AG04449 (cell line): ENCODE results near the gene MAG.

ENCODE experiments used
- CTCF ChIA-PET: fragments of 350-600 bp; formaldehyde crosslinking; extraction: SDS; loops from one replicate; lab custom pipeline; 2021; ENCODE audit warnings: antibody characterized with exemption; lab: Yijun Ruan, JAX
- POLR2A ChIA-PET: fragments of 400-600, 350-600 bp; formaldehyde crosslinking; extraction: SDS; loops from one replicate; lab custom pipeline; 2020; ENCODE audit warnings: antibody characterized with exemption, inconsistent platforms; lab: Yijun Ruan, JAX
- DNase-seq: peaks from one replicate; pipeline ENCODE4 v3.0.0-alpha.2; 2010; ENCODE audit warnings: low read depth, low spot score
- H3K4me3 ChIP-seq: 2 replicates; pipeline ENCODE4 v1.5.1; 2011; ENCODE audit warnings: low read depth, mild to moderate bottlenecking, control low read depth, low read length
- TF ChIP-seq, protein P1 (sequence below): IDR thresholded peaks from one replicate; pipeline ENCODE4 v1.5.1; 2011; ENCODE audit warnings: mild to moderate bottlenecking, moderate library complexity, low read length, control low read depth, inconsistent platforms; ENCODE audit not compliant: insufficient read depth; ENCODE audit errors: missing control alignments

Gene MAG

DNA sequence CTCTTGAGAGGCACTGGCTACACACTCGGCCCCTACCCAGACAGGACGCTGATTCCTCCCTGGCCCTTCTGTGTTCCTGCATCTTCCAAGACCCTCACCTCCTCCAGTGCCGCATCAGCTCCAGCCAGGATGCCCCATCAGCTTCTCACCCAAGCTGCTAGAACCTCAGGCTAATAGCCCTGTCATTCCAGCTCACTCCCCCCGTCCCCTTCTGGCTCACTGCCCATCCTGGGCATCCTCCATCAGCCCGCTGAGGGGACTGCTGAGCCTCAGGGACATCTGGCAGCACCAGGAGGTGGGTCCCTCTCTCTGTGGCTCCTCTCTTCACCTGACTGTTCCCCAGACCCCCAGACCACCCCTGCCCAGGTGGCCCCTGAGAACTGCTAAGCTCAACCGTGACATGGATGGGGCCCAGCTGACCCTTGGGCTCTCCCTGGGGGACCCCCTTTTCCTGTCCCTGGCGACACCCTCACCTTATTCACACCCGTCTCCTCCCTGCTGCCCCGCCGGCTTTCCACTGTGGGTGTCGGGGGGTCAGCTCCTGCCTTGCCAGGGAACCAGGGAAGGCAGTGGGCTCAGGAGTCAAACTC, 71.1 kb downstream of the MAG start:
- TF ChIP-seq, protein P1, sequence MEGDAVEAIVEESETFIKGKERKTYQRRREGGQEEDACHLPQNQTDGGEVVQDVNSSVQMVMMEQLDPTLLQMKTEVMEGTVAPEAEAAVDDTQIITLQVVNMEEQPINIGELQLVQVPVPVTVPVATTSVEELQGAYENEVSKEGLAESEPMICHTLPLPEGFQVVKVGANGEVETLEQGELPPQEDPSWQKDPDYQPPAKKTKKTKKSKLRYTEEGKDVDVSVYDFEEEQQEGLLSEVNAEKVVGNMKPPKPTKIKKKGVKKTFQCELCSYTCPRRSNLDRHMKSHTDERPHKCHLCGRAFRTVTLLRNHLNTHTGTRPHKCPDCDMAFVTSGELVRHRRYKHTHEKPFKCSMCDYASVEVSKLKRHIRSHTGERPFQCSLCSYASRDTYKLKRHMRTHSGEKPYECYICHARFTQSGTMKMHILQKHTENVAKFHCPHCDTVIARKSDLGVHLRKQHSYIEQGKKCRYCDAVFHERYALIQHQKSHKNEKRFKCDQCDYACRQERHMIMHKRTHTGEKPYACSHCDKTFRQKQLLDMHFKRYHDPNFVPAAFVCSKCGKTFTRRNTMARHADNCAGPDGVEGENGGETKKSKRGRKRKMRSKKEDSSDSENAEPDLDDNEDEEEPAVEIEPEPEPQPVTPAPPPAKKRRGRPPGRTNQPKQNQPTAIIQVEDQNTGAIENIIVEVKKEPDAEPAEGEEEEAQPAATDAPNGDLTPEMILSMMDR: no peak
- no peak for DNase-seq
- ChIA-PET CTCF (no interaction called here), POLR2A (no interaction called here)
- H3K4me3 ChIP-seq: no peak overlapping the region
